PC-9 (cell line): ENCODE results near the gene PPARGC1A. TPM values are rescaled to one million over a fixed set of nuclear protein-coding genes. Genes with fewer than 3 reads are reported as not detected.

Experiments
- BruUV-seq: library from RNA; stranded (reverse); fragments of 400-500 nt; replicated peaks from 2 replicates; lab custom pipeline; 2021; lab: Mats Ljungman, UMichigan
- CTCF ChIA-PET: fragments of 300-600 bp; sonication (Branson Sonifier 250); formaldehyde crosslinking; loops from one replicate; lab custom pipeline; 2022; ENCODE audit warnings: antibody characterized with exemption; lab: Charles Lee
- POLR2A ChIA-PET: fragments of 300-600 bp; sonication (Branson Sonifier 250); formaldehyde crosslinking; loops from one replicate; lab custom pipeline; 2022; ENCODE audit warnings: antibody characterized with exemption; ENCODE audit not compliant: unreplicated experiment; lab: Charles Lee
- DNase-seq, 2 experiments: peaks; one replicate each; pipeline versions ENCODE4 v3.0.0 to v3.0.0-alpha.2; 2015 to 2022; ENCODE audit warnings: mixed read lengths in 1 of 2
- H2AFZ ChIP-seq: fragments of 200-600 bp; sonication (generic); 2 replicates; pipeline ENCODE4 v1.8.1; 2017; ENCODE audit warnings: antibody characterized with exemption
- H3F3A ChIP-seq: fragments of 200-600 bp; sonication (generic); 2 replicates; pipeline ENCODE4 v1.8.1; 2017; ENCODE audit warnings: antibody characterized with exemption, mild to moderate bottlenecking, low read depth; ENCODE audit not compliant: insufficient read depth
- H3K27ac ChIP-seq: fragments of 200-600 bp; sonication (generic); 2 replicates; pipeline ENCODE4 v1.6.1; 2016; ENCODE audit warnings: mixed run types
- H3K27me3 ChIP-seq: fragments of 200-600 bp; sonication (generic); 2 replicates; pipeline ENCODE4 v1.6.1; 2016; ENCODE audit warnings: low read depth, mixed run types; ENCODE audit not compliant: insufficient read depth
- H3K36me3 ChIP-seq: fragments of 200-600 bp; sonication (generic); 2 replicates; pipeline ENCODE4 v1.6.1; 2016; ENCODE audit warnings: low read depth, mixed run types
- H3K4me1 ChIP-seq: fragments of 200-600 bp; sonication (generic); replicated peaks from 2 replicates; pipeline ENCODE4 v1.6.1; 2016; ENCODE audit warnings: mixed run types; ENCODE audit not compliant: insufficient read depth
- H3K4me2 ChIP-seq: fragments of 200-600 bp; sonication (generic); 2 replicates; pipeline ENCODE4 v1.6.1; 2017; ENCODE audit warnings: mixed run types
- H3K4me3 ChIP-seq: fragments of 200-600 bp; sonication (generic); 2 replicates; pipeline ENCODE4 v1.6.1; 2016; ENCODE audit warnings: mixed run types
- H3K79me2 ChIP-seq: fragments of 200-600 bp; sonication (generic); 2 replicates; pipeline ENCODE4 v1.6.1; 2017; ENCODE audit warnings: low read depth, mixed run types
- H3K9me2 ChIP-seq: fragments of 200-600 bp; sonication (generic); 2 replicates; pipeline ENCODE4 v1.8.1; 2017; ENCODE audit warnings: mild to moderate bottlenecking; ENCODE audit not compliant: insufficient read depth
- H3K9me3 ChIP-seq: fragments of 200-600 bp; sonication (generic); 2 replicates; pipeline ENCODE4 v1.8.1; 2016; ENCODE audit warnings: low read depth; ENCODE audit not compliant: insufficient read depth
- H4K20me1 ChIP-seq: fragments of 200-600 bp; sonication (generic); 2 replicates; pipeline ENCODE4 v1.8.1; 2017; ENCODE audit not compliant: insufficient read depth
- CTCF ChIP-seq: fragments of 200-600 bp; sonication (generic); conservative IDR thresholded peaks from 2 replicates; pipeline ENCODE4 v1.6.1; 2017; ENCODE audit warnings: mixed run types, antibody characterized with exemption, mild to moderate bottlenecking, moderate library complexity
- EZH2 ChIP-seq: fragments of 200-600 bp; sonication (generic); IDR thresholded peaks from 2 replicates; pipeline ENCODE4 v1.8.0; 2017; ENCODE audit warnings: antibody characterized with exemption, low read depth
- intact Hi-C: fragments of 100-400 bp; cut with micrococcal nuclease; formaldehyde crosslinking; loops from one replicate; pipeline ENCODE4 v1.10.0; 2022; ENCODE audit not compliant: unreplicated experiment
- total RNA-seq: library from RNA; stranded (reverse); gene quantifications from 2 replicates; pipeline ENCODE4 v1.2.3, GENCODE V29; 2021

Gene PPARGC1A
- total RNA-seq, 1 experiment from 2014 or later = not detected

- no peaks in the 10 kb centered on the region for H4K20me1 ChIP-seq
- no TSS peak for BruUV-seq
- no peaks in the 10 kb centered on the region for H3K4me1 ChIP-seq
- no peaks in the 10 kb centered on the region for H3K27me3 ChIP-seq
- ChIA-PET CTCF (no interaction called here), POLR2A (no interaction called here)
- intact Hi-C loops = no loop called here
- H3K4me3 ChIP-seq = no peak overlapping the region
- no peaks in the 10 kb centered on the region for H3F3A ChIP-seq
- no peaks in the 10 kb centered on the region for H3K79me2 ChIP-seq
- H3K4me2 ChIP-seq = no peak overlapping the region
- H2AFZ ChIP-seq = no peak overlapping the region
- H3K27ac ChIP-seq = no peak overlapping the region
- H3K36me3 ChIP-seq = no peaks in the 10 kb centered on the region
- DNase-seq = no peak
- no peaks in the 10 kb centered on the region for H3K9me2 ChIP-seq
- TF ChIP-seq EZH2 (no peak), CTCF (no peak)
- no peaks in the 10 kb centered on the region for H3K9me3 ChIP-seq
These were observed 50.6 kb downstream of the PPARGC1A start for GRCh38 chr4:23839279-23839678.

- Histone ChIP-seq H3K4me1 (no peaks in the 10 kb centered on the region), H3F3A (no peaks in the 10 kb centered on the region), H2AFZ (no peak overlapping the region), H3K9me3 (no peaks in the 10 kb centered on the region), H3K36me3 (no peaks in the 10 kb centered on the region), H3K79me2 (no peaks in the 10 kb centered on the region), H3K27ac (no peak overlapping the region), H3K27me3 (no peaks in the 10 kb centered on the region), H4K20me1 (no peaks in the 10 kb centered on the region), H3K4me3 (no peak overlapping the region), H3K4me2 (no peak overlapping the region), H3K9me2 (no peaks in the 10 kb centered on the region)
- BruUV-seq = no TSS peak
- intact Hi-C loops = no loop called here
- DNase-seq = no peak
- TF ChIP-seq EZH2 = no peak
- TF ChIP-seq CTCF = no peak
- ChIA-PET CTCF (no interaction called here), POLR2A (no interaction called here)
These were observed 51.2 kb downstream of the PPARGC1A start for GRCh38 chr4:23838607-23839006.

- no peak overlapping the region for H3K4me3 ChIP-seq
- H3F3A ChIP-seq = no peaks in the 10 kb centered on the region
- ChIA-PET CTCF (no interaction called here), POLR2A (no interaction called here)
- no peak for DNase-seq
- H3K9me3 ChIP-seq = no peaks in the 10 kb centered on the region
- no peaks in the 10 kb centered on the region for H3K36me3 ChIP-seq
- H4K20me1 ChIP-seq = no peaks in the 10 kb centered on the region
- no peak overlapping the region for H2AFZ ChIP-seq
- no TSS peak for BruUV-seq
- H3K27ac ChIP-seq = no peak overlapping the region
- TF ChIP-seq CTCF (no peak), EZH2 (no peak)
- H3K27me3 ChIP-seq = no peaks in the 10 kb centered on the region
- intact Hi-C loops = no loop called here
- H3K4me1 ChIP-seq = no peaks in the 10 kb centered on the region
- H3K79me2 ChIP-seq = no peaks in the 10 kb centered on the region
- H3K9me2 ChIP-seq = no peaks in the 10 kb centered on the region
- H3K4me2 ChIP-seq = no peak overlapping the region
These were observed 51.7 kb downstream of the PPARGC1A start for GRCh38 chr4:23838131-23838530.
